Panc1 (cell line): ENCODE measurements around the gene PLCB1. TPM values are rescaled to one million over a fixed set of nuclear protein-coding genes. Genes with fewer than 3 reads are reported as not detected.

Source experiments
- ATAC-seq: fragments of 200-7000 bp; cut with Tn5 transposase; 2 replicates; pipeline ENCODE4 v1.9.1; 2020; ENCODE audit warnings: mild to moderate bottlenecking, moderate library complexity
- BruUV-seq: library from RNA; stranded (reverse); fragments of 400-500 nt; replicated peaks from 2 replicates; lab custom pipeline; 2021; lab: Mats Ljungman, UMichigan
- CTCF ChIA-PET: fragments of 300-600 bp; sonication (Branson Sonifier 250); formaldehyde crosslinking; loops from one replicate; lab custom pipeline; 2022; ENCODE audit warnings: antibody characterized with exemption; lab: Charles Lee
- POLR2A ChIA-PET: fragments of 300-600 bp; sonication (Branson Sonifier 250); formaldehyde crosslinking; loops from one replicate; lab custom pipeline; 2022; ENCODE audit warnings: antibody characterized with exemption; lab: Charles Lee
- DNase-seq: peaks from one replicate; pipeline ENCODE4 v3.0.0-alpha.2; 2010; ENCODE audit warnings: low read depth, low spot score
- H3K27ac ChIP-seq: 2 replicates; pipeline ENCODE4 v1.5.1; 2011; ENCODE audit warnings: mild to moderate bottlenecking, low read length, inconsistent platforms
- H3K27me3 ChIP-seq: fragments of 200-500 bp; sonication (Bioruptor generic); 2 replicates; pipeline ENCODE4 v1.6.0; 2014; ENCODE audit warnings: low read length, inconsistent platforms; ENCODE audit not compliant: control insufficient read depth, insufficient read depth
- H3K36me3 ChIP-seq: fragments of 200-500 bp; sonication (Bioruptor generic); 2 replicates; pipeline ENCODE4 v1.5.1; 2014; ENCODE audit warnings: inconsistent platforms, mild to moderate bottlenecking, low read length, moderate library complexity; ENCODE audit not compliant: control insufficient read depth, insufficient read depth
- H3K4me1 ChIP-seq: 2 replicates; pipeline ENCODE4 v1.5.1; 2011; ENCODE audit warnings: inconsistent platforms, mild to moderate bottlenecking, low read length, moderate library complexity; ENCODE audit not compliant: control insufficient read depth, insufficient read depth
- H3K4me3 ChIP-seq, 2 experiments: 2 replicates each; pipeline ENCODE4 v1.5.1; 2011 to 2012; ENCODE audit warnings: low read depth in 2 of 2, low read length in 2 of 2, mild to moderate bottlenecking in 2 of 2, inconsistent platforms in 1 of 2, moderate library complexity in 1 of 2
- H3K9me3 ChIP-seq: fragments of 200-500 bp; sonication (Bioruptor generic); 2 replicates; pipeline ENCODE4 v1.5.1; 2014; ENCODE audit warnings: low read depth, mild to moderate bottlenecking, inconsistent platforms, low read length, moderate library complexity; ENCODE audit not compliant: control insufficient read depth, insufficient read depth
- CTCF ChIP-seq: fragments of 450-650 bp; IDR thresholded peaks from 2 replicates; pipeline ENCODE4 v1.5.1; 2017; ENCODE audit warnings: mild to moderate bottlenecking
- POLR2AphosphoS5 ChIP-seq: IDR thresholded peaks from 2 replicates; pipeline ENCODE4 v1.6.1; 2012; ENCODE audit warnings: mild to moderate bottlenecking, low read depth, low read length, moderate library complexity
- SIN3A ChIP-seq: IDR thresholded peaks from 2 replicates; pipeline ENCODE4 v1.6.1; 2012; ENCODE audit warnings: low read depth, mild to moderate bottlenecking, low read length, moderate library complexity, borderline replicate concordance; ENCODE audit not compliant: insufficient read depth
- TCF7L2 ChIP-seq: IDR thresholded peaks from 2 replicates; pipeline ENCODE4 v1.6.1; 2011; ENCODE audit warnings: mild to moderate bottlenecking, low read depth, low read length, inconsistent platforms
- in situ Hi-C: cut with HindIII; loops from 2 replicates; pipeline ENCODE4 v1.10.0; 2016; ENCODE audit warnings: low sequenced_read_pairs, low pct_unique_long_range_greater_than_20kb
- intact Hi-C: fragments of 100-400 bp; cut with micrococcal nuclease; formaldehyde crosslinking; loops from one replicate; pipeline ENCODE4 v1.10.0; 2022; ENCODE audit not compliant: unreplicated experiment
- total RNA-seq: library from RNA; stranded (reverse); gene quantifications from one replicate; pipeline ENCODE4 v1.2.1, GENCODE V29; 2021; ENCODE audit not compliant: unreplicated experiment
- TF ChIP-seq, protein P1 (sequence below), 2 experiments: IDR thresholded peaks; 2 replicates each; pipeline ENCODE4 v1.6.1; 2011 to 2012; ENCODE audit warnings: low read depth in 2 of 2, control low read depth in 1 of 2, low read length in 1 of 2, mild to moderate bottlenecking in 1 of 2, moderate library complexity in 1 of 2; ENCODE audit not compliant: insufficient read depth in 1 of 2

Gene PLCB1
- total RNA-seq, 1 experiment from 2014 or later: 0.59 TPM

- no TSS peak for BruUV-seq
These were observed 733.6 kb downstream of the PLCB1 start for GRCh38 chr20:8865636-8866035.

GRCh38 chr20:8867038-8867740 lies 735.1 kb downstream of the PLCB1 start:
- no peak for TF ChIP-seq CTCF
- TF ChIP-seq, protein P1, sequence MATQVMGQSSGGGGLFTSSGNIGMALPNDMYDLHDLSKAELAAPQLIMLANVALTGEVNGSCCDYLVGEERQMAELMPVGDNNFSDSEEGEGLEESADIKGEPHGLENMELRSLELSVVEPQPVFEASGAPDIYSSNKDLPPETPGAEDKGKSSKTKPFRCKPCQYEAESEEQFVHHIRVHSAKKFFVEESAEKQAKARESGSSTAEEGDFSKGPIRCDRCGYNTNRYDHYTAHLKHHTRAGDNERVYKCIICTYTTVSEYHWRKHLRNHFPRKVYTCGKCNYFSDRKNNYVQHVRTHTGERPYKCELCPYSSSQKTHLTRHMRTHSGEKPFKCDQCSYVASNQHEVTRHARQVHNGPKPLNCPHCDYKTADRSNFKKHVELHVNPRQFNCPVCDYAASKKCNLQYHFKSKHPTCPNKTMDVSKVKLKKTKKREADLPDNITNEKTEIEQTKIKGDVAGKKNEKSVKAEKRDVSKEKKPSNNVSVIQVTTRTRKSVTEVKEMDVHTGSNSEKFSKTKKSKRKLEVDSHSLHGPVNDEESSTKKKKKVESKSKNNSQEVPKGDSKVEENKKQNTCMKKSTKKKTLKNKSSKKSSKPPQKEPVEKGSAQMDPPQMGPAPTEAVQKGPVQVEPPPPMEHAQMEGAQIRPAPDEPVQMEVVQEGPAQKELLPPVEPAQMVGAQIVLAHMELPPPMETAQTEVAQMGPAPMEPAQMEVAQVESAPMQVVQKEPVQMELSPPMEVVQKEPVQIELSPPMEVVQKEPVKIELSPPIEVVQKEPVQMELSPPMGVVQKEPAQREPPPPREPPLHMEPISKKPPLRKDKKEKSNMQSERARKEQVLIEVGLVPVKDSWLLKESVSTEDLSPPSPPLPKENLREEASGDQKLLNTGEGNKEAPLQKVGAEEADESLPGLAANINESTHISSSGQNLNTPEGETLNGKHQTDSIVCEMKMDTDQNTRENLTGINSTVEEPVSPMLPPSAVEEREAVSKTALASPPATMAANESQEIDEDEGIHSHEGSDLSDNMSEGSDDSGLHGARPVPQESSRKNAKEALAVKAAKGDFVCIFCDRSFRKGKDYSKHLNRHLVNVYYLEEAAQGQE (IDR thresholded peaks at IDR 0.05; ENCODE audit: insufficient read depth in 1 of 2, low read depth in 2 of 2, low read length in 1 of 2): no peak
- TF ChIP-seq SIN3A: no peak
- TF ChIP-seq TCF7L2: no peak
- TF ChIP-seq POLR2AphosphoS5: no peak
- H3K27me3 ChIP-seq: no peaks in the 10 kb centered on the region
- in situ Hi-C loops (no loop called here), intact Hi-C loops (no loop called here)
- no TSS peak for BruUV-seq
- no peaks in the 10 kb centered on the region for H3K36me3 ChIP-seq
- no peak overlapping the region for H3K27ac ChIP-seq
- DNase-seq (no peak), ATAC-seq (no peak)
- POLR2A ChIA-PET: no interaction called here
- no peaks in the 10 kb centered on the region for H3K4me1 ChIP-seq
- CTCF ChIA-PET: no interaction called here
- no peaks in the 10 kb centered on the region for H3K9me3 ChIP-seq
- H3K4me3 ChIP-seq: no peak overlapping the region

More at GRCh38 chr20:8865636-8866035, 733.6 kb downstream of the PLCB1 start:
- ChIA-PET POLR2A (no interaction called here), CTCF (no interaction called here)
- H3K4me3 ChIP-seq: no peak overlapping the region
- no peaks in the 10 kb centered on the region for H3K36me3 ChIP-seq
- H3K4me1 ChIP-seq: no peaks in the 10 kb centered on the region
- no peaks in the 10 kb centered on the region for H3K9me3 ChIP-seq
- DNase-seq (no peak), ATAC-seq (no peak)
- in situ Hi-C loops (no loop called here), intact Hi-C loops (no loop called here)
- no peak overlapping the region for H3K27ac ChIP-seq
- no peak for TF ChIP-seq POLR2AphosphoS5
- no peak for TF ChIP-seq TCF7L2
- TF ChIP-seq, protein P1 (IDR thresholded peaks at IDR 0.05; ENCODE audit: insufficient read depth in 1 of 2, low read depth in 2 of 2, low read length in 1 of 2): no peak
- no peak for TF ChIP-seq CTCF
- no peak for TF ChIP-seq SIN3A
- no peaks in the 10 kb centered on the region for H3K27me3 ChIP-seq
